ENCODE data around the gene FICD. TPM values are rescaled to one million over a fixed set of nuclear protein-coding genes. Genes with fewer than 3 reads are reported as not detected.

Gene FICD
- total RNA-seq, 2 experiments from 2014 or later = 2.7 to 3.2 TPM

DNA sequence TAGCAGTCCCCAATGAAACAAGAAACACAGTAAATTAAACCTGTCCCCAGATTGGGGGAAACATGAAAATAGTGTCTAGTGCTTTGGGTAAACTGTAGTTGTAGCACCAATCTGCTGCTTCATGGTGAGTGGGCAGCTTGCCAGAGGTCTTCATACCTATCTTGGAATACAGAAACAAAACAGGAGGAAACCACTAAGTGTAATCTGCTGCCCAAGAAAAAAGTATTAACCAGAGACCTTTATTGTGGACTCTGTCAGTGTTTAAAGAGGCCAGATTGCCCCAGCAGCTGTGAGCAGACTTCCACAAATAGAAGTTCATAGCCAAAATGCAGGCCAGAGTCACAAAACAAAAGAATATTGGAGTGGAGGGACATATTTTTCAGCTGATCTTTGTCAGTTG, 49.6 kb downstream of the FICD start:
- Histone ChIP-seq H3K27me3 (ENCODE audit: control insufficient read depth in 1 of 2, insufficient read depth in 2 of 2, low read length in 2 of 2) (no peaks in the 10 kb centered on the region), H3K27ac (ENCODE audit: low read depth in 1 of 2, low read length in 2 of 2) (no peak overlapping the region), H3K9me3 (ENCODE audit: control insufficient read depth in 1 of 2, insufficient read depth in 1 of 2, low read length in 2 of 2) (no peaks in the 10 kb centered on the region), H3K4me3 (ENCODE audit: low read length) (no peak overlapping the region), H3K4me1 (ENCODE audit: insufficient read depth, low read length) (peaks cover 62% of the 10 kb centered on the region), H3K36me3 (ENCODE audit: insufficient read depth, low read length) (peaks cover 49% of the 10 kb centered on the region)
- CTCF ChIA-PET = interaction anchor here (1.7 to 9.8 kb wide), 2 partner anchors 53 to 238 kb away, joined by 16 to 102 read pairs; no protein-coding TSS in a partner anchor
- POLR2A ChIA-PET = interaction anchor here (1.5 to 8.0 kb wide), 3 partner anchors 52 to 238 kb away, joined by 5 to 164 read pairs (median 36); partner anchors contain the start of gene SELPLG
- TF ChIP-seq, protein P1, sequence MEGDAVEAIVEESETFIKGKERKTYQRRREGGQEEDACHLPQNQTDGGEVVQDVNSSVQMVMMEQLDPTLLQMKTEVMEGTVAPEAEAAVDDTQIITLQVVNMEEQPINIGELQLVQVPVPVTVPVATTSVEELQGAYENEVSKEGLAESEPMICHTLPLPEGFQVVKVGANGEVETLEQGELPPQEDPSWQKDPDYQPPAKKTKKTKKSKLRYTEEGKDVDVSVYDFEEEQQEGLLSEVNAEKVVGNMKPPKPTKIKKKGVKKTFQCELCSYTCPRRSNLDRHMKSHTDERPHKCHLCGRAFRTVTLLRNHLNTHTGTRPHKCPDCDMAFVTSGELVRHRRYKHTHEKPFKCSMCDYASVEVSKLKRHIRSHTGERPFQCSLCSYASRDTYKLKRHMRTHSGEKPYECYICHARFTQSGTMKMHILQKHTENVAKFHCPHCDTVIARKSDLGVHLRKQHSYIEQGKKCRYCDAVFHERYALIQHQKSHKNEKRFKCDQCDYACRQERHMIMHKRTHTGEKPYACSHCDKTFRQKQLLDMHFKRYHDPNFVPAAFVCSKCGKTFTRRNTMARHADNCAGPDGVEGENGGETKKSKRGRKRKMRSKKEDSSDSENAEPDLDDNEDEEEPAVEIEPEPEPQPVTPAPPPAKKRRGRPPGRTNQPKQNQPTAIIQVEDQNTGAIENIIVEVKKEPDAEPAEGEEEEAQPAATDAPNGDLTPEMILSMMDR (IDR thresholded peaks at IDR 0.05) = no peak
- no peaks in the 10 kb centered on the region for H3K9me3 Mint-ChIP-seq
- H3K27ac Mint-ChIP-seq = peak overlapping the region; percentile 96
- peaks cover 87% of the 10 kb centered on the region for H3K36me3 Mint-ChIP-seq (ENCODE audit: low read depth)
- peaks cover 78% of the 10 kb centered on the region for H3K4me1 Mint-ChIP-seq (ENCODE audit: low read depth)
- H3K27me3 Mint-ChIP-seq = no peaks in the 10 kb centered on the region
- H3K4me3 Mint-ChIP-seq = no peak overlapping the region
- intact Hi-C loops (cut with DNase I, micrococcal nuclease) = loop anchor here (2.0 to 5.0 kb wide), 9 partner anchors 47 to 877 kb away; partner anchors contain the start of genes ALKBH2 (in 2 of the 2), CORO1C (in 2 of the 2), FICD (in 1 of the 2) and PRDM4 (in 1 of the 2)
- DNase-seq = no peak
- ATAC-seq (ENCODE audit: poor library complexity) = no peak

DNA sequence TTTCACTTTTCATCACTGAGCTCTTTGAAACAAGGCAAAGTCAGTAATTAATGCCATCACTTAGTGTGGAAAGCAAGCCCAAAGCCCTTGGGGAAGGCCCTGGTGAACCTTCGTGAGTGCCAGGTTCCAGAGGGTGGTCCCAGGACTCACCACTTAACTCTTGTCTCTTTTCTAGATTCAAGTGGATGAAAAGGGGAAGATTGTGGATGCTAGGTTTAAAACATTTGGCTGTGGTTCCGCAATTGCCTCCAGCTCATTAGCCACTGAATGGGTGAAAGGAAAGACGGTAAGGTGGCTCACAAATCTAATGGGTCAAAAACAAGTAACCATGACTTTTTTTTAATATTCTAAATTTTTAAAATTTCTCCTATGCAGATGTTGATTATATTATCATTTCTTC, 50.1 kb downstream of the FICD start:
- Mint-ChIP-seq H3K4me3 (no peak overlapping the region), H3K4me1 (ENCODE audit: low read depth) (peaks cover 78% of the 10 kb centered on the region), H3K27ac (peak overlapping the region; percentile 96), H3K9me3 (no peaks in the 10 kb centered on the region), H3K36me3 (ENCODE audit: low read depth) (peaks cover 85% of the 10 kb centered on the region), H3K27me3 (no peaks in the 10 kb centered on the region)
- Histone ChIP-seq H3K4me1 (ENCODE audit: insufficient read depth, low read length) (peaks cover 62% of the 10 kb centered on the region), H3K27ac (ENCODE audit: low read depth in 1 of 2, low read length in 2 of 2) (no peak overlapping the region), H3K4me3 (ENCODE audit: low read length) (no peak overlapping the region), H3K27me3 (ENCODE audit: control insufficient read depth in 1 of 2, insufficient read depth in 2 of 2, low read length in 2 of 2) (no peaks in the 10 kb centered on the region), H3K9me3 (ENCODE audit: control insufficient read depth in 1 of 2, insufficient read depth in 1 of 2, low read length in 2 of 2) (no peaks in the 10 kb centered on the region), H3K36me3 (ENCODE audit: insufficient read depth, low read length) (peaks cover 52% of the 10 kb centered on the region)
- TF ChIP-seq, protein P1 (IDR thresholded peaks at IDR 0.05) = no peak
- DNase-seq (no peak), ATAC-seq (ENCODE audit: poor library complexity) (no peak)
- intact Hi-C loops (cut with DNase I, micrococcal nuclease) = loop anchor here in 1 of 2 experiments (2.0 to 5.0 kb wide), 3 partner anchors 166 to 528 kb away; partner anchors contain the start of genes ALKBH2 and CORO1C
- CTCF ChIA-PET = interaction anchor here (1.7 to 9.8 kb wide), 3 partner anchors 52 to 239 kb away, joined by 10 to 102 read pairs (median 16); no protein-coding TSS in a partner anchor
- POLR2A ChIA-PET = interaction anchor here (1.5 to 8.0 kb wide), 3 partner anchors 52 to 238 kb away, joined by 5 to 164 read pairs (median 36); partner anchors contain the start of gene SELPLG

DNA sequence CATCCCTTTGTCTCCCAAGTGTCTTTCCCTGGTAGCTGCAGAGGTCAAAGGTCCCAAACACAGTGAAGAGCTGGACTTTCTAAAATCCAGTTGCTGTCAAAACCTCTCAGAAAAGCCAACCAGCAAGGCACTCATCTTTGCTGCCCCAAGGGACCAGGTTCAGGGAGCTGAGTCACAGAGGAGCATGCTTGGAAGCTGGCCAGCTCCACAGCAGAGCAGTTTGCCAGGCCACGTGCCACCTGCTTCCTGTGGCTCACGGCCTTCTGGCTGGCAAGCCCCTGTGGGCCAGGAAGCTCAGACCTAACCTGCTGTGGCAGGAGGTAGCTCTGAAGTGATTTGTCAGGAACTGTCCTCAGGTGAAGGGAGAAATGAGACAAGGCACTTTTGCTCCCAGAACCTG, 50.9 kb downstream of the FICD start:
- H3K4me1 Mint-ChIP-seq (ENCODE audit: low read depth) = peaks cover 81% of the 10 kb centered on the region
- H3K9me3 Mint-ChIP-seq = no peaks in the 10 kb centered on the region
- Histone ChIP-seq H3K4me3 (ENCODE audit: low read length) (no peak overlapping the region), H3K36me3 (ENCODE audit: insufficient read depth, low read length) (peaks cover 52% of the 10 kb centered on the region), H3K4me1 (ENCODE audit: insufficient read depth, low read length) (peaks cover 60% of the 10 kb centered on the region), H3K9me3 (ENCODE audit: control insufficient read depth in 1 of 2, insufficient read depth in 1 of 2, low read length in 2 of 2) (no peaks in the 10 kb centered on the region), H3K27ac (ENCODE audit: low read depth in 1 of 2, low read length in 2 of 2) (peak overlapping the region in 1 of 2 donors; percentile 24), H3K27me3 (ENCODE audit: control insufficient read depth in 1 of 2, insufficient read depth in 2 of 2, low read length in 2 of 2) (no peaks in the 10 kb centered on the region)
- peak overlapping the region; percentile 90 for H3K27ac Mint-ChIP-seq
- intact Hi-C loops (cut with DNase I, micrococcal nuclease) = loop anchor here in 1 of 2 experiments (2.0 to 5.0 kb wide), 3 partner anchors 165 to 527 kb away; partner anchors contain the start of genes ALKBH2 and CORO1C
- TF ChIP-seq, protein P1 (IDR thresholded peaks at IDR 0.05) = no peak
- no peak for ATAC-seq (ENCODE audit: poor library complexity)
- POLR2A ChIA-PET = interaction anchor here (0.6 to 8.0 kb wide), 3 partner anchors 45 to 67 kb away, joined by 3 to 164 read pairs (median 36); partner anchors contain the start of gene SELPLG
- DNase-seq = peak; percentile 27 to 86 (median 62)
- peaks cover 86% of the 10 kb centered on the region for H3K36me3 Mint-ChIP-seq (ENCODE audit: low read depth)
- CTCF ChIA-PET = interaction anchor here (1.7 to 9.8 kb wide), 3 partner anchors 51 to 238 kb away, joined by 3 to 102 read pairs (median 10); no protein-coding TSS in a partner anchor
- H3K4me3 Mint-ChIP-seq = peak overlapping the region; percentile 28
- H3K27me3 Mint-ChIP-seq = no peaks in the 10 kb centered on the region

Data from CD4-positive, alpha-beta T cell (primary cell).